HEK293T (cell line): ENCODE measurements around the gene GINS2.

Experiments used
- CTCF ChIA-PET: fragments of 350-600 bp; formaldehyde crosslinking; extraction: SDS; loops from one replicate; lab custom pipeline; 2021; ENCODE audit warnings: antibody characterized with exemption, inconsistent platforms; lab: Yijun Ruan, JAX
- POLR2A ChIA-PET: fragments of 350-600 bp; formaldehyde crosslinking; extraction: SDS; loops from one replicate; lab custom pipeline; 2020; ENCODE audit warnings: antibody characterized with exemption, inconsistent platforms; lab: Yijun Ruan, JAX
- DNase-seq: peaks from one replicate; pipeline ENCODE4 v3.0.0; 2012; ENCODE audit warnings: mixed read lengths; ENCODE audit errors: extremely low spot score
- ARNT ChIP-seq: fragments of 450-650 bp; IDR thresholded peaks from 2 replicates; pipeline ENCODE4 v1.6.1; 2017; ENCODE audit warnings: mild to moderate bottlenecking
- BHLHE40 ChIP-seq: fragments of 450-650 bp; IDR thresholded peaks from 2 replicates; pipeline ENCODE4 v1.6.1; 2016; ENCODE audit warnings: mild to moderate bottlenecking, moderate library complexity, borderline replicate concordance
- CTBP1 ChIP-seq: fragments of 450-650 bp; IDR thresholded peaks from 2 replicates; pipeline ENCODE4 v1.6.1; 2016; ENCODE audit warnings: borderline replicate concordance
- ELF4 ChIP-seq: fragments of 450-650 bp; IDR thresholded peaks from 2 replicates; pipeline ENCODE4 v1.6.1; 2017; ENCODE audit warnings: antibody characterized with exemption
- FOXA1 ChIP-seq: fragments of 450-650 bp; IDR thresholded peaks from 2 replicates; pipeline ENCODE4 v1.6.1; 2016; ENCODE audit warnings: mild to moderate bottlenecking
- FOXK2 ChIP-seq: fragments of 450-650 bp; IDR thresholded peaks from 2 replicates; pipeline ENCODE4 v1.6.1; 2016; ENCODE audit warnings: mild to moderate bottlenecking
- FOXM1 ChIP-seq: fragments of 450-650 bp; IDR thresholded peaks from 2 replicates; pipeline ENCODE4 v1.6.1; 2017; ENCODE audit warnings: mild to moderate bottlenecking, borderline replicate concordance
- HDGF ChIP-seq: fragments of 450-650 bp; IDR thresholded peaks from 2 replicates; pipeline ENCODE4 v1.6.1; 2017; ENCODE audit warnings: antibody characterized with exemption, borderline replicate concordance
- L3MBTL2 ChIP-seq: fragments of 450-650 bp; conservative IDR thresholded peaks from 2 replicates; pipeline ENCODE4 v1.6.1; 2016; ENCODE audit warnings: mild to moderate bottlenecking
- LEF1 ChIP-seq: fragments of 450-650 bp; IDR thresholded peaks from 2 replicates; pipeline ENCODE4 v1.6.1; 2017; ENCODE audit warnings: mild to moderate bottlenecking, borderline replicate concordance
- NFRKB ChIP-seq: fragments of 450-650 bp; IDR thresholded peaks from 2 replicates; pipeline ENCODE4 v1.6.1; 2016; ENCODE audit warnings: mild to moderate bottlenecking, moderate library complexity
- SP1 ChIP-seq: fragments of 450-650 bp; IDR thresholded peaks from 2 replicates; pipeline ENCODE4 v1.6.1; 2017
- SUZ12 ChIP-seq: fragments of 450-650 bp; IDR thresholded peaks from 2 replicates; pipeline ENCODE4 v1.6.1; 2016; ENCODE audit warnings: mild to moderate bottlenecking
- TARDBP ChIP-seq: fragments of 450-650 bp; IDR thresholded peaks from 2 replicates; pipeline ENCODE4 v1.6.1; 2016
- ZNF384 ChIP-seq: fragments of 450-650 bp; IDR thresholded peaks from 2 replicates; pipeline ENCODE4 v1.6.1; 2016
- TF ChIP-seq, protein P1 (sequence below): fragments of 450-650 bp; IDR thresholded peaks from 2 replicates; pipeline ENCODE4 v1.6.1; 2016

The GINS2 gene

DNA sequence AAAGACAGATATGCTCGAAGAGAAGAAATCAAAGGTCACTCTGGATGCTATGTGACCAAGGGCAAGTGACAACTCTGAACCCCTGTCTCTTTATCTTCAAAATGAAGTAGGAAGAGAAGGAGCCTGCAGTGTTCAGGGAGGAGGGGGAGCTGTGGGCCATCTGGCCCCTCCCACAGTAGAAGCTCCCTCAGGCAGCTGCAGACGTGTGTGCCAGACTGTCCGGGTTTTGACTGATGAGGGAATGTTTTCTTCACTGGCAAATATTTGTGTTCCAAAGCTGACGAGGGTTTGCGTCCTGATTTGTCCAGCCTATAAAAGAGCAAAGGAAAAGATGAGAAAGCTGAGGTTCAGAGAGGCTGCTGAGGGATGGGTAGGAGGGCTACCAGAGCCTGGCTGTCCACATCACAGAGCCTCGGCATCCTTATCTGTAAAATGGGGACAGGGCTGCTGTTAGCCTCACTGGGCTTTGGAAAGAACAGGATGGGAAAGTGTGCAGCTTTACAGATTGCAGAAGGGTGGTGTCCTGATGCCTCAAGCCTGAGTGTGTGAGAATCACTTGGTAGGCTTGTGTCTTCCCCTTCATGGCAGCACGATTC lies 1.8 kb upstream of the GINS2 start:
- DNase-seq: no peak
- POLR2A ChIA-PET: no interaction called here
- CTCF ChIA-PET: no interaction called here

DNA sequence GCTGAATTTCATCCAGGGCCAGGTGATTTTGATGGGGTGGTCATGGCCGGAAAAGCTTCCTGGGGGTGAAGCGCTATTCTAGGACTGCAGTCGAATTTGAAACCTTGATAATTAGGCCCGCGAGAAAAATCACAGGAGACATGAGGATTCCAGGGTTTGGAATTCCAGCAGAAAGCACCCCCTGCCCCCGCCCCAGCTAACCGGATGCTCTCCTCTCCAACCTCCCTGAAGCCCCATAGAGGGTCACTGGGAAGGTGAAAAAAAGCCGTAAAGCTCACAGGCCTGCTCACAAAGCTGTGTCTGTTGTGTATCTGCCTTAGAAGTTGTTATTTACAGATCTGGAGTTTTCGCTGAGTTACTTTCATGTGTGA lies 1.2 kb upstream of the GINS2 start:
- ChIA-PET POLR2A (no interaction called here), CTCF (interaction anchor here (1.8 kb wide), 1 partner anchor 74 kb away, joined by 5 read pairs; no protein-coding TSS in a partner anchor)
- no peak for DNase-seq
- TF ChIP-seq ELF4 (no peak), HDGF (no peak), FOXK2 (no peak), FOXA1 (no peak), BHLHE40 (no peak), SUZ12 (no peak), LEF1 (no peak), FOXM1 (no peak), NFRKB (no peak), CTBP1 (no peak)
- TF ChIP-seq, protein P1, sequence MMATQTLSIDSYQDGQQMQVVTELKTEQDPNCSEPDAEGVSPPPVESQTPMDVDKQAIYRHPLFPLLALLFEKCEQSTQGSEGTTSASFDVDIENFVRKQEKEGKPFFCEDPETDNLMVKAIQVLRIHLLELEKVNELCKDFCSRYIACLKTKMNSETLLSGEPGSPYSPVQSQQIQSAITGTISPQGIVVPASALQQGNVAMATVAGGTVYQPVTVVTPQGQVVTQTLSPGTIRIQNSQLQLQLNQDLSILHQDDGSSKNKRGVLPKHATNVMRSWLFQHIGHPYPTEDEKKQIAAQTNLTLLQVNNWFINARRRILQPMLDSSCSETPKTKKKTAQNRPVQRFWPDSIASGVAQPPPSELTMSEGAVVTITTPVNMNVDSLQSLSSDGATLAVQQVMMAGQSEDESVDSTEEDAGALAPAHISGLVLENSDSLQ: no peak

More for the DNA sequence above, 1.8 kb upstream of the GINS2 start:
- no peak for TF ChIP-seq L3MBTL2
- TF ChIP-seq FOXA1: no peak
- TF ChIP-seq ELF4: no peak
- no peak for TF ChIP-seq HDGF

DNA sequence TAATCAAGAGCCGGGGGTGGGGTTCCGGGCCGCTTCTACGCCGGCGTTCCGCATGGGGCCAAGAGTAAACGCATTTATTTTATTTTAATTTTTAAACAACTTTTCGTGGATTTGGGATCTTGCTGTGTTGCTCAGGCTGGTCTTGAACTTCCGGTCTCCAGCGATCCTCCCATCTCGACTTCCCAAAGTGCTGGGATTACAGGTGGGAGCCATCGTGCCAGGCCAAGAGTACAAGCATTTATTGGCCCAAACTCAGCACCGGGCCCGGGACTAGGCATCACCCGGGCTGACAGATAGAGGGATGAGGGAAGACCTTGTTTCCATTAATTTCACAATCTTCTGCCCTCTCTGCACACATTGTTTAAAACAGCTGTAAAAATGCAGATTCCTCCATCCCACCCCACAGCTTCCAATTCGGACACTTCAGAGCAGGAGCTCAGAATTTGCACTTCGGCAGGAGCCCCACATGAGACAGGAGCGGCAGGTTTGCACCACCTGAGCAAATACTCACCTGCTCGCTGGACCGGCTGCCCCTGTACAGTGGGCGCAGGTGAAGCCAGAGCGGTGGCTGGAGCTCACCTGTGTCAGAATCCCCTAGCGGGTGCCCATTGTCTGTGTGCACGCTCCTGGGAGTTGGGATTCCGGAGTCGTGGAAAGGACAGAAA lies 663 bp upstream of the GINS2 start:
- TF ChIP-seq SP1 (no peak), HDGF (no peak)
- POLR2A ChIA-PET: no interaction called here
- no peak for DNase-seq
- CTCF ChIA-PET: interaction anchor here (0.6 to 1.8 kb wide), 2 partner anchors 48 to 73 kb away, joined by 3 to 5 read pairs; no protein-coding TSS in a partner anchor

DNA sequence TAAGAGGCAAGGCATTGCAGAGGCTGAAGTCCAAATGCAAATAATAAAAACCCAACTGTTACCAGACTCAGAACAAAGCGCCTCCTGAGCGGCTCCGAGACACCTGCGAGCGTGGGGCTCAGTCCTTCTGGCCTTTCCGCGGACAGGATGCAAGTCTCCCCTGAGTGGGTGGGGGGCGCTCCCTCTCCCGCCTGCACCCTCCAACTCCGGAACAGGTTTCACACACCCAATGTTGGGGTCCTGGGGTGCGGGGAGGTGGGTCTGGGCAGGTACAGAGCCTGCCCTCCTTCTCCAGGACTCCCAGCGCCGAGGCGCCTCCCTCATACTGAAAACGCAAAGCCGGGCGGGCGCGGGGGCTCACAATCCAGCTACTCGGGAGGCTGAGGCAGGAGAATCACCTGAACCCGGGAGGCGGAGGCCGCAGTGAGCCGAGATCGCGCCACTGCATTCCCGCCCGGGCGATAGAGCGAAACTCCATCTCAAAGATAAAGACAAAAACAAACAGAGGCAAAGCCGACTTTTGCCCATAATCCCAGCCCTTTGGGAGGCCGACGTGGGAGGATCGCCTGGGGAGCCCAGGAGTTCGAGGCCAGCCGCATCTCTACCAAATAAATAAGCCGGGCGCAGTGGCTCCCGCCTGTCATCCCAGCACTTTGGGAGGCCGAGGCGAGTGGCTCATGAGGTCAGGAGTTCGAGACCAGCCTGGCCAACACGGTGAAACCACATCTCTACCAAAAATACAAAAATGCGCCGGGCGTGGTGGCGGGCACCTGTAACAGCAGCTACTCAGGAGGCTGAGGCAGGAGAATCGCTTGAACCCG lies 893 bp downstream of the GINS2 start:
- TF ChIP-seq, protein P1: no peak
- no peak for TF ChIP-seq FOXK2
- no peak for DNase-seq
- ChIA-PET POLR2A (interaction anchor here (0.9 kb wide), 1 partner anchor 14 kb away, joined by 3 read pairs; no protein-coding TSS in a partner anchor), CTCF (interaction anchor here (1.8 kb wide), 1 partner anchor 72 kb away, joined by 5 read pairs; no protein-coding TSS in a partner anchor)

DNA sequence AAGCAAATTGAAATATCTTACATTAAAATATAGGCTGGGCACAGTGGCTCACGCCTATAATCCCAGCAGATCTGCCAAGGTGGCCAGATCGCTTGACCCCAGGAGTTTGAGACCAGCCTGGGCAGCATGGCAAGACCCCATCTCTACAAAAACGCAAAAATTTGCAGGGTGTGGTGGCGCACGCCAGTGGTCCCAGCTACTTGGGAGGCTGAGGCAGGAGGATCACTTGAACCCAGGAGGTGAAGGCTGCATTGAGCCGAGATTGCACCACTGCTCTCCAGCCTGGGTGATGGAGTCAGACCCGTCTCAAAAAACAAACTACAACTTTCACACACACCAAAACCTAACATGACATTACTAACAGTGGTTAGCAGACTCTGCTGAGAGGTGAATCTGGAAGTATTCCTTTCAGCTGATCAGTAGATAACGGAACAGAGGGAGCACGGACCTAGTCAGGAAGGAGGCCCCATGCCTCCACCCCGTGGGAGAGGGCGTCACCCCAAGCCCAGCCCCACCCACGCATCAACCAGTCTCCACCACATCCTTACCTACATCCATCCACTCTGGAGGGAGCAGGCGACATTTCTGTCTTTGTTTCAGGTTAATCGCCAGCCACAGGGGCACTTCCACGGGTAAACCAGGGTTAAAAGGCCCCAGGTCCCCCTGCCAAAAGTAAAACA lies 1.7 kb downstream of the GINS2 start:
- CTCF ChIA-PET: no interaction called here
- DNase-seq: no peak

DNA sequence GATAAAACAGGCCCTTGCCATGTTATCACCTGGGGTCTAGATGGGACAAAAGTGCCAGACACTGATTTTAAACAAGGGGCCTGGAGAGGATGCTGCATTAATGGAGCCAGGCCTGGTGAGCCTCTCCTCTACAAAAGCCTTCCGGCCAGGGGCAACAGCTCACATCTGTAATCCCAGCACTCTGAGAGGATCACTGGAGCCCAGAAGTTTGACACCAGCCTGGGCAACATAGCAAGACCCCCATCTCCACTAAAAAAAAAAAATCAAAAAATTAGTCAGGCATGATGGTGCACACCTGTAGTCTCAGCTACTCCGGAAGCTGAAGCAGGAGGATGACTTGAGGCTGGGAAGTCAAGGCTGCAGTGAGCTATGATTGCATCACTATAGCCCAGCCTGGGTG lies 3.5 kb downstream of the GINS2 start:
- CTCF ChIA-PET: no interaction called here
- POLR2A ChIA-PET: no interaction called here
- DNase-seq: no peak
- TF ChIP-seq ELF4 (no peak), SP1 (no peak), L3MBTL2 (no peak)

More for the DNA sequence above, 1.7 kb downstream of the GINS2 start:
- POLR2A ChIA-PET: no interaction called here
- TF ChIP-seq ELF4 (no peak), ARNT (no peak), L3MBTL2 (no peak), LEF1 (no peak), BHLHE40 (no peak), FOXA1 (no peak), SP1 (no peak)

DNA sequence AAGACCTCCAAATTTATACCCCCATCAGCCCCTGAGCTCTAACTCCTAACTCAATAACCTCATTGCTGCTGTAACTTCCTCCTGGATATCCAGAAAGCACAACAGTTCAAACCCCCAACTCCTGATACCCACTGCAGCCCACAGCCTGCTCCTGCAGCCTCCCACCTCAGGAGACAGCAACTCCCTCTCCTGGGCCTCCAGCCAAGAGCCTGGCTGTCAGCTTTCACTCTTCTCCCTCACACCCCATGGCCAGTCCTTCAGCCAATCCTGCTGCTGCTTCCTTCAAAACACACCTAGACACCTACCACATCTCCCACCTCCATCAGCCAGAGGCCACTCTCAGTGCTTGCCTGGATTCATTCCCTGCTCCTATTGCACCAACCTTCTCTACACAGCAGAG lies 5.4 kb downstream of the GINS2 start:
- no peak for TF ChIP-seq HDGF
- TF ChIP-seq L3MBTL2: no peak
- TF ChIP-seq SUZ12: no peak
- TF ChIP-seq FOXM1: no peak
- TF ChIP-seq BHLHE40: no peak
- TF ChIP-seq SP1: no peak
- no peak for TF ChIP-seq ARNT
- TF ChIP-seq CTBP1: no peak
- TF ChIP-seq NFRKB: no peak
- no peak for TF ChIP-seq LEF1
- no peak for TF ChIP-seq ZNF384
- TF ChIP-seq ELF4: no peak
- no peak for TF ChIP-seq FOXA1
- TF ChIP-seq, protein P1: no peak
- no peak for TF ChIP-seq TARDBP
- ChIA-PET POLR2A (no interaction called here), CTCF (interaction anchor here (0.9 to 1.0 kb wide), 2 partner anchors 34 kb away, joined by 3 read pairs; no protein-coding TSS in a partner anchor)
- no peak for DNase-seq
